Measurements from ENCODE around the gene UBTD1.

Gene UBTD1

DNA sequence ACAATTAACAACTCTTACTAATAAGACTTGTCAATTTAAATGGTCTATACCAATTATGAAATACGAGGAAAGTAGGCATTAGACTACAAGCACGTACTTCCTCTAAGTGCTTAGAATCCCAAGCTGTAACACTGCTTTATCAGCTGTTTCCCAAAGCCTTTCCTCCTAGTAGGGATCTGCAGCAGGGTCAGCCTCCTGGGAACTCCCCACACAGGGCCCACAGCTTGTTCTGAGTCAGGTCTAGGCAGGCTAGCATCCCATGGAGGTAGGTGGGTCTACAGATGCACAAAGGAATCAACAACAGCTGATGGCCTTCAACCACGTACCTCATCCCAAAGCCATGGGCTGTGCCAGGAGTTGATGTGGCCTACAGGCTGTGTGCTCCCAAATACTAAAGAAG, 15.2 kb upstream of the UBTD1 start:
- DNase-seq (ENCODE audit: low spot score), result no peak

DNA sequence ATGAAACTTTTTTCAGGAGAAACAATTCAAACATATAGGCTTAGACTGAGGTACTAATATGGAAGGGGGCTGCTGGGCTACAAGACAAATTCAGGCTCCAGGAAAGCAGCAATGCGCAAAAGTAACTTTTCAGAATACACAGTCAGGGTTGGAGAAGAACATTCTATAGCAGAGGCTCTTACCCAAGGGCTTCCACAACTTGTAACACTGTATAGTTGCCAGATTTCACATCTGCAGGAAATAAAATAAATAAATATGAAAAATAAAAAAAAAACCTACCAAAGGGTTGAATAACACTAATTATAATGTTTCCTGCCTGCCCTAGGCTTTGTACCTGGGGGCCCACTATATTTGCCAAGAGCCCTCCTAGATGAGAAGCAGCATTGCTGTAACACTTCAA, 14.8 kb upstream of the UBTD1 start:
- DNase-seq (ENCODE audit: low spot score), result no peak

GRCh38 chr10:97485647-97486281, 13.0 kb upstream of the UBTD1 start:
- no peak for DNase-seq (ENCODE audit: low spot score)

DNA sequence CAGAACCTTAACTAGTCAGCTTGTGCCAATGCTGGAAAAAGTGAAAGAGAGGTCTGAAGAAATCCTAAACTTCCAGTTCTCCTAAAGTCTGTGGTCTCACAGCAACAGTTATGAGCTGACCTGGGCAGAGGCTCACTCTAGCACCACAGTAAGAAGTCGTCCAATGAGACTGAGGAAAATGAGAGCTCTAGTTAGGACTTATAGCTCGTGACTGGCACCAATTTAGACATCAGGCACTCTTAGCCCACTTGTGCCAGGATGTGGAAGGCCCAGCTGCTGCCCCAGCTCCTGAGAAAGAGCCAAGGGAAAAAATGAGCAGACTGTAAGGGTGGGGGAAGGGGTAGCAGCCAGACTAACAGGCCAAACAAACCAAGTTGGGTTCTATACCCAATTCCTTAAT, 8.1 kb upstream of the UBTD1 start:
- DNase-seq (ENCODE audit: low spot score), result no peak

DNA sequence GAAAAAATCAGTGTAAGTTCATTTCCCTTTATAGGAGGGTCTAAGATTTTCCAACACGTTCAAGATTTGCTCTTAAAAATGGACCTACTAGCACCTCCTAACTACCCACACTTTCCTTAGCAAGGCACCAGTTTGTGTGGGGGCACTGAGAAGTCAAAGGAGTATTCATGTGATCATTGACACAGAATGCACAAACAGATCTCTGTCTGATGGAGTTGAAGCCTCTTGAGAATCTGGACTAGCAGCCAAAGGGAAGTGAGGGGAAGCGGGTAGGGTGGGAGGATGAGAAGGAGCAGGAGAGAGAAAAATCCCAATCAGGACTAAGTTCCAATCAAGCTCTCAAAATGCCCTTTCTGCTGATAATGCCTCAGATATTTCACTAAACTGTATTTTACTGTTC, 4.6 kb upstream of the UBTD1 start:
- DNase-seq (ENCODE audit: low spot score), result no peak

GRCh38 chr10:97494863-97495506, 3.7 kb upstream of the UBTD1 start:
- DNase-seq (ENCODE audit: low spot score), result no peak

DNA sequence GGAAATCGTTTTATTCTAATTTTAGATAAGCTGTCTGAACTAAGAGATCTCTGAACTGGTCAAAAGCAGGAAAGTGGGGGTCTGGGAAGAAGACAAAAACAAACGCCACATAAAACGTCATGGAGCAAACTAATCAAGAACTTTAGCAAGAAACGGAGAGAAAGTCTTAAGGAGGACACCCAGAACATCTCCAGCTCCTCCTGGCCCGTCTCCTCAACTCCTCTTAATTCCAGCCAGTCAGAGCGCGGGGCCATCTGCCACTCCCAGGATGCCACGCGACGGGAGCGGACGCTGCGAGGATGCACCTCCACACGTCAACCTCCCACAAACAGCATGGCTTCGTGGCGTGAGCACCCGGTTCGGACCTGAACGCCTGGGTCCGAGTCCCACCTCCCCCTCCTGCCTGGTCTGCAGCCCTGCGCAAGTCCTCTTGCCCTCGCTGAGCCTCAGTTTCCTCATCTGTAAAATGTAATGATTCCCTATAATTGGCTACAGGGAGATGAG, 1.1 kb upstream of the UBTD1 start:
- peak; percentile 86 for DNase-seq (ENCODE audit: low spot score)

GRCh38 chr10:97498076-97498840, 466 bp upstream of the UBTD1 start, which contains the start of gene MMS19:
MMS19 (minus strand) TSS chr10:97498422; CDS start chr10:97498384, 38 bp downstream.
- peak; percentile 98 for DNase-seq (ENCODE audit: low spot score)

DNA sequence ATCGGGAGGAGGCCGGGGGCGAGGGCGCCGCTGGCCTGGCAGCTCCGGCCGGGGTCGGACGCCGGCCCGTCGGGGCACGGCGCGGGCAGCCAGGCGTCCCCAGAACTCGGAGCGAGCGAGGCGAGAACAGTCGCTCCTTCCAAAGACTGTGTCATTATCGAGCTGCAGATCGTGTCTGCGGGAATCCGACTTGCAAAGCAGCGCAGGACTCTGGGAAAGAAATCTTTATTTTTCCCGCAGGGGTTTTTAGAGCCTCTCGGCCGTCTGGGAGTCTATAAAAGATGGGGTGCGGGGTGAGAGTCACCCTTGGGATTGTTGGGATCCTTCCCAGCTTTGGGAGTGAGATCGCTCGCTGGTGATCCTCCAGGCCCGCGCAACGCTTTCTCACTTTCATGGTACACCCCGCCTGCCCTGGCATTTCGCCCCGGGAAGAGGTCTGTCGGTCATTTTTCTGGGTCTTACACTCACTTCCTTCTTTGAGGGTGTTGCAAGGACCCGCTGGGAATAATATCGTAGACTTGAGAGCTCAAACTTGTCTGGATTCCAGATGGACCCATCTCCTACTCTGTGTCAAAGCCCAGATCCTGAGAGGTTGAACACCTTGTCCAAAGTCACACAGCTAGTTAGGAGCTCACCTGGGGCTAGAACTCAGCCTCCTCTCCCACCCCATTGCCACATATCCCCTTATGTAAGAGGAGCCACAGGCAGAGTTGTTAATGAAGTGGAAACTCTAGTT, 1.0 kb downstream of the UBTD1 start:
- no peak for DNase-seq (ENCODE audit: low spot score)

DNA sequence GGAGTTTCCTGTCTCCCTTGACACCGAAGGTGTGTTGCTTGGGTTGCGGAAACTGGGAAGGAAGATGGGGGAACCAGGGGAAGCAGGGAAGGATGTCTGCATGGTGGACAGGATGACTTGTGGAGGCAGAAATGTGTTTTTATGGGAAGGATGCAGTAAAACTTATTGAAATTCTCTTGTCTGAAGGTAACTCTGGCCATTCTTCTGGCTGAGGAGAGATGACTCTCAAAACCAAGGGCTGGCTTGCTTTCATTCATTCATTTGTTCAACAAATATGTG, 1.5 kb downstream of the UBTD1 start:
- no peak for DNase-seq (ENCODE audit: low spot score)

DNA sequence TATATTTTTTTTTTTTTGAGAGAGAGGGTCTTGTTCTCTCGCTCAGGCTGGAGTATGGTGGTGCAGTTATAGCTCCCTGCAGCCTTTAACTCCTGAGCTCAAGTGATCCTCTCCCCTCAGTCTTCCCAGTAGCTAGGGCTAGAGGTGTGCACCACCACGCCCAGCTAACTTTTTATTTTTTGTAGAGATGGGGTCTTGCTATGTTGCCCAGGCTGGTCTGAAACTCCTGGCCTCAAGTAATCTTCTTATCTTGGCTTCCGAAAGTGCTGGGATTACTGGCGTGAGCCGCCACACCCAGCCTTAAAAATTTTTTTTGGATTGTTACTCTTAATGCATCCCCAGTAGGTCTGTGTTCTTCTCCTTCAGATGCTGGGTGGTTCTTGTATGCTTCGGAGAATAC, 4.2 kb downstream of the UBTD1 start:
- DNase-seq (ENCODE audit: low spot score), result no peak

- DNase-seq (ENCODE audit: low spot score), result no peak
Observed at GRCh38 chr10:97503406-97503805, 4.7 kb downstream of the UBTD1 start.

DNA sequence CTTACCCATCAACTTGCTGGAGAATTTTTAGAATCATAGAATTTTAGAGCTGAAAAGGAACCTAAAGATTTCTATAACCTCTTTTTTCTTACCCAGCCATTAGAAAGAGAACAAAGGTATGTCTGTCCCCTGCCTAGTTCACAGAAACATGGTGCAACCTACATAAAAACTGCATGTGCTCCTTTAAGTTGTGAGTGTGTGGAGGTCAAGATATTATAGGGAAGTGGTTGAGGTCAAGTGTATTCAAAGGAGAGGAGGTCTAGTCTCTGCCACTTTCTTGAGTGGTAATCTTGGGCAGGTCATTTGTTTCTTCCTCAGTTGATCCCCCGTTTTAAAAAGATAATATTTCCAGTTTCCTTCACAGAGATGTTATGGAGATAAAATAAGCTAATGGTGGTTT, 6.4 kb downstream of the UBTD1 start:
- no peak for DNase-seq (ENCODE audit: low spot score)

GRCh38 chr10:97506199-97506991, 7.7 kb downstream of the UBTD1 start:
- DNase-seq (ENCODE audit: low spot score), result no peak

GRCh38 chr10:97508342-97508741, 9.6 kb downstream of the UBTD1 start:
- DNase-seq (ENCODE audit: low spot score), result no peak

- no peak for DNase-seq (ENCODE audit: low spot score)
Observed at GRCh38 chr10:97509120-97509680, 10.5 kb downstream of the UBTD1 start.

DNA sequence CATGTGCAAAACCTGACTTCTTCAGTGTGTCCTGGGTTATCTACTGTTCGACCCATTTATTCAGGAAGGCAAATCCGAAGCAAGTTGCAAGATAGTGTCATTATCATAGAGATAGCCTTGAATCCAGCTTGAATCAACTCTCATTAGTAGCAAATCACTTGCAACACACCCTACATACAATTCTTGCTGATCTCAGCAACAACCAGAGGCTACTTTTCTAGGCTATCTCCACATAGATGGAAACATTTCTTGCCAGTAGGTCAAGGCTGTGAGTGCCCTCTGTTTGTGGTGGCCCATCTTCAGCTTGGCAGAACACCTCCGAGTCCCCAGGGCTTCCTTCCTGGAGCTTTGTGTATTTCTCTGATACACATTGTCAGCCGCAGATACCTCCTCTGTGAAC, 12.0 kb downstream of the UBTD1 start:
- no peak for DNase-seq (ENCODE audit: low spot score)

DNA sequence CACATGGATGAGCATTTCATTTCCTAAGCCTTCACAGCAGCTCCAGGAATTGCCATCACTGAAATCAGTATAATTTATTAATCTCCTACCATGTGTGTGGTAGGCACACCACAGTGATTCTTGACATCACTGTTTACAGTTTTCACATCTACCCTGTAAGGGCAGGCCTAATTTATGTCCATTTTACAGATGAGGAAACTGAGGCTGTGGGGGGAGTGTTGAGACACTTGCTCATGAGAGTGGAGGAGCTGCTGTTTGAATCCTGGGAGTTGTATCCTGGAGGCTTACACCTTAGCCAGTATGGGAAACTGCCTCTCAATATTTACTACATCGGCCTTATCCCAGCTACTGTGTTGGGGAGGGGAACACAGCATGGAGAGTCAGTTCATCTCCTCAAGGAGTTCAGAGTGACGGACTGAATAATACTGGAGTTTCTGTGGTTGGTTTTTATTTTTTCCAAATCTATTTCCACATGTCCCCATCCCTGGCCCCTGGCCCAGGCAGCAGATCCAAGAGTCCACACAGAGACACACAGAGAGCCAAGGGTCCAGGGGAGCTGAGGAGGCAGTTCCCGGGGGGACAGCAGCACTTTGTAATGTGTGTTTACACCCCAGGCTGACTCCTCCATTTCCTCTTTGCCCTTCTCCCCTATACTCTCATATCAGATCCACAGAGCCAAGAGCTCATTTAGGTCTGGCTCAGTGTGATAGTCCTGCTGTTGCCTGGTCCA, 13.2 kb downstream of the UBTD1 start:
- no peak for DNase-seq (ENCODE audit: low spot score)

GRCh38 chr10:97512993-97513392, 14.3 kb downstream of the UBTD1 start:
- DNase-seq (ENCODE audit: low spot score), result no peak

DNA sequence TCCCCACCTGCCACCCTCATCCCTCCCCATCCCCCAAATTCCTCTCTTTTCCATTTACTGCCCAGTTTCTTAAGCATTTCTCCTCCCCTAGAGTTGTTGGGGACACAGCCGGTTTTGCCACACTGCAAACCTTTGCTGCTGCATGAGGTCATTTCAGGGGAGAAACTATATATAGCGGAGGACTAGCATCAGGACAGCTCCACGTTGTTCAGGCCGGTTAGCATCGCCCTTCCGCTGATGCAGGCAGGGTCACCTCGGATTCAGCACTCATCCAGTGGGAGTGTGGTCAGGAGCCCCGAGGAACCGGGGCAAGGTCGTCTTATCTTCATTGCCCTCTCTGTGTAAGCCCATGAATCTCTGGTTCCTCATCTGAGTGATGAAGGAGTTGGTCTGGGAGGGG, 15.6 kb downstream of the UBTD1 start:
- no peak for DNase-seq (ENCODE audit: low spot score)
